GM10248 (cell line): ENCODE results near the gene FRMD6.

Experiments
- CTCF ChIA-PET: fragments of 300-600 bp; sonication (Branson Sonifier 250); formaldehyde crosslinking; extraction: SDS; loops from one replicate; lab custom pipeline; 2021; ENCODE audit warnings: antibody characterized with exemption; lab: Yijun Ruan, JAX
- POLR2A ChIA-PET: fragments of 350-650 bp; sonication (Branson Sonifier 250); formaldehyde crosslinking; extraction: SDS; loops from one replicate; lab custom pipeline; 2020; ENCODE audit warnings: antibody characterized with exemption; lab: Yijun Ruan, JAX
- DNase-seq: peaks from one replicate; pipeline ENCODE4 v3.0.0; 2012; ENCODE audit errors: extremely low spot score
- TF ChIP-seq, protein P1 (sequence below): IDR thresholded peaks from 2 replicates; pipeline ENCODE4 v1.5.1; 2012; ENCODE audit warnings: mild to moderate bottlenecking, low read depth; ENCODE audit errors: extremely low read depth, missing control alignments, control extremely low read depth

The FRMD6 gene

GRCh38 chr14:51666070-51666469 is 14.4 kb downstream of the FRMD6 start:
- ChIA-PET POLR2A (no interaction called here), CTCF (no interaction called here)
- TF ChIP-seq, protein P1, sequence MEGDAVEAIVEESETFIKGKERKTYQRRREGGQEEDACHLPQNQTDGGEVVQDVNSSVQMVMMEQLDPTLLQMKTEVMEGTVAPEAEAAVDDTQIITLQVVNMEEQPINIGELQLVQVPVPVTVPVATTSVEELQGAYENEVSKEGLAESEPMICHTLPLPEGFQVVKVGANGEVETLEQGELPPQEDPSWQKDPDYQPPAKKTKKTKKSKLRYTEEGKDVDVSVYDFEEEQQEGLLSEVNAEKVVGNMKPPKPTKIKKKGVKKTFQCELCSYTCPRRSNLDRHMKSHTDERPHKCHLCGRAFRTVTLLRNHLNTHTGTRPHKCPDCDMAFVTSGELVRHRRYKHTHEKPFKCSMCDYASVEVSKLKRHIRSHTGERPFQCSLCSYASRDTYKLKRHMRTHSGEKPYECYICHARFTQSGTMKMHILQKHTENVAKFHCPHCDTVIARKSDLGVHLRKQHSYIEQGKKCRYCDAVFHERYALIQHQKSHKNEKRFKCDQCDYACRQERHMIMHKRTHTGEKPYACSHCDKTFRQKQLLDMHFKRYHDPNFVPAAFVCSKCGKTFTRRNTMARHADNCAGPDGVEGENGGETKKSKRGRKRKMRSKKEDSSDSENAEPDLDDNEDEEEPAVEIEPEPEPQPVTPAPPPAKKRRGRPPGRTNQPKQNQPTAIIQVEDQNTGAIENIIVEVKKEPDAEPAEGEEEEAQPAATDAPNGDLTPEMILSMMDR: no peak
- DNase-seq: no peak

DNA sequence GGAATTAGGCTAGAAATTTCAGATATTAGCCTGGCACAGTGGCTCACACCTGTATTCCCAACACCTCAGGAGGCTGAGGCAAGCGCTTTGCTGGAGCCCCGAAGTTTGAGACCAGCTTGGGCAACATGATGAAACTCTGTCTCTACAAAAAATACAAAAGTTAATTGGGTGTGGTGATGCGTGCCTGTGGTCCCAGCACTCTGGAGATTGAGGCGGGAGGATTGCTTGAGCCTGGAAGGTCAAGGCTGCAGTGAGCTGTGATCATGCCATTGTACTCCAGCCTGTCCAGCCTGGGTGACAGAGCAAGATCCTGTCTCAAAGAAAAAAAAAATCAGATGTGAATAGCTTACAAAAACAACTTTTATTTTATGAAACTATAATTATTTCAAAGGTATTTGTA is 15.1 kb downstream of the FRMD6 start:
- CTCF ChIA-PET: no interaction called here
- TF ChIP-seq, protein P1: no peak
- DNase-seq: no peak
- POLR2A ChIA-PET: no interaction called here

DNA sequence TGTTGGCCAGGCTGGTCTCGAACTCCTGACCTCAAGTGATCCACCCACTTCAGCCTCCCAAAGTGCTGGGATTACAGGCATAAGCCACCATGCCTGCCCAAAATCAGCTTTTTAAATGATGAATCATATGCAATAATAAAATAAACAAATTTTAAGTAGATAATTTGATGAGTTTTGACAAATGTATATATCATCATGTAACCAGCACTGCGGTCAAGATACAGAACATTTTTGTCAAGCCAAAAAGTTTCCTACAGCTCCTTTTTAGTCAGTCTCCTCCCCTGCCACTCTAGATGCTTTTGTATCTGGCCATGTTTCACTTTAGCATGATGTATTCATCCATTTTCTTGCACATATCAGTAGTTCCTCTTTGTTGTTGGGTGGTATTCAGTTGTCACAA is 17.2 kb downstream of the FRMD6 start:
- no peak for DNase-seq
- POLR2A ChIA-PET: no interaction called here
- TF ChIP-seq, protein P1: no peak
- CTCF ChIA-PET: interaction anchor here (0.9 to 2.2 kb wide), 3 partner anchors 12 to 17 kb away, joined by 3 to 6 read pairs (median 3); no protein-coding TSS in a partner anchor

DNA sequence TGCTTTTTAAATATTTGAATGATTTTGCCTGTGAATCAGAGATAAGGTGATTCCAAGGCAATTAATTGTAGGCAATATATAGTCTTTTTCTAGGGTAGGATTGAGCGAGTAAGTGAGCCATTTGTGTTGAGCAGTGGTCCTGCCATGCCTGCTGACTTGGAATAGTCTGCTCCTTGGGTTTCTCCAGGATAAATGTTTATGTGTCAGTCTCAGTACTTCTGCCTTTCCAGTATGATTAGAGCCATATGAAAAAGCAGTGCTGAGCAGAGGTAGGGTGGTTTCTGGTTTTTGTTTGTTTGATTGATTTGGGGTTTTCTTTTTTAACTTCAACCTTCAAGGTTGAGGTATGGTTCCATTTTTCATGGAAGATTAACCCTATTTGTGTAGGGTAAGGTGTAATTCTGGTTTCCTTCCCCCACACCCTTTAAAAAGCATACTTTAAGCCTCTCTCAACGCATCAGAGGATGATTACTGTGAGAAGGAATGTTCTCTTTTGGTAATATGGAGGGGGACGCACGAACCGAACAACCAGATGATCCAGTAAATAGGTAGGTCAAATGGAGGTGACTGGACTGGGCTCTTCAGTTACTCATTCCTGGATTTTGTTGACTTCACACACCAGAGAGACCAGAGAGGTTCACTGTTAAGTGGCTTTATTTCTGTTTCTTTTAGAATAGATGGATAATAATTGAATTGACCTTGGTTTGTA is 22.7 kb downstream of the FRMD6 start:
- TF ChIP-seq, protein P1: no peak
- ChIA-PET POLR2A (no interaction called here), CTCF (no interaction called here)
- no peak for DNase-seq

- ChIA-PET CTCF (no interaction called here), POLR2A (no interaction called here)
- TF ChIP-seq, protein P1: no peak
- DNase-seq: no peak
Observed at GRCh38 chr14:51676549-51676948, 24.8 kb downstream of the FRMD6 start.

GRCh38 chr14:51677266-51677665 is 25.6 kb downstream of the FRMD6 start:
- POLR2A ChIA-PET: no interaction called here
- no peak for DNase-seq
- TF ChIP-seq, protein P1: no peak
- CTCF ChIA-PET: no interaction called here
